GM23338 (cell line): ENCODE measurements around the gene VCL.

Experiments
- CREB1 ChIP-seq: fragments of 250-450 bp; sonication (Bioruptor Pico); IDR thresholded peaks from 2 replicates; pipeline ENCODE4 v1.5.0; 2020; ENCODE audit warnings: low read depth, mild to moderate bottlenecking, moderate library complexity
- CTCF ChIP-seq, 2 experiments: fragments of 200-600 bp in 1 of 2; sonication (generic) in 1 of 2; conservative IDR thresholded peaks; 2 replicates each; pipeline versions ENCODE4 v1.5.1 to v1.6.1; 2016 to 2017; ENCODE audit warnings: antibody characterized with exemption in 2 of 2, low read depth in 2 of 2, mild to moderate bottlenecking in 2 of 2, moderate library complexity in 1 of 2
- ETS1 ChIP-seq: IDR thresholded peaks from 2 replicates; pipeline ENCODE4 v1.6.1; 2016; ENCODE audit warnings: antibody characterized with exemption
- EZH2 ChIP-seq: fragments of 200-600 bp; sonication (generic); IDR thresholded peaks from one replicate; pipeline ENCODE4 v1.8.0; 2017; ENCODE audit warnings: antibody characterized with exemption, mild to moderate bottlenecking, low read depth; ENCODE audit not compliant: unreplicated experiment
- EZH2phosphoT487 ChIP-seq: fragments of 200-600 bp; sonication (generic); IDR thresholded peaks from one replicate; pipeline ENCODE4 v1.8.1; 2018; ENCODE audit warnings: antibody characterized with exemption; ENCODE audit not compliant: unreplicated experiment
- JUNB ChIP-seq: IDR thresholded peaks from one replicate; pipeline ENCODE4 v1.6.1; 2016; ENCODE audit warnings: antibody characterized with exemption; ENCODE audit not compliant: unreplicated experiment
- POLR2AphosphoS5 ChIP-seq: IDR thresholded peaks from 2 replicates; pipeline ENCODE4 v1.6.1; 2016; ENCODE audit warnings: antibody characterized with exemption, low read depth
- REST ChIP-seq: IDR thresholded peaks from one replicate; pipeline ENCODE4 v1.6.1; 2018; ENCODE audit warnings: antibody characterized with exemption; ENCODE audit not compliant: unreplicated experiment
- STAT1 ChIP-seq: IDR thresholded peaks from one replicate; pipeline ENCODE4 v1.6.1; 2016; ENCODE audit warnings: antibody characterized with exemption; ENCODE audit not compliant: unreplicated experiment
- ZNF114 ChIP-seq: fragments of 250-450 bp; sonication (Bioruptor Pico); IDR thresholded peaks from 2 replicates; pipeline ENCODE4 v1.5.0; 2020; ENCODE audit warnings: mild to moderate bottlenecking, moderate library complexity
- ZNF331 ChIP-seq: fragments of 250-450 bp; sonication (Bioruptor Pico); IDR thresholded peaks from 2 replicates; pipeline ENCODE4 v1.5.0; 2020; ENCODE audit warnings: low read depth, mild to moderate bottlenecking, moderate library complexity
- TF ChIP-seq, protein P1 (sequence below): fragments of 250-450 bp; sonication (Bioruptor Pico); IDR thresholded peaks from 2 replicates; pipeline ENCODE4 v1.5.0; 2020; ENCODE audit warnings: mild to moderate bottlenecking, moderate library complexity

DNA sequence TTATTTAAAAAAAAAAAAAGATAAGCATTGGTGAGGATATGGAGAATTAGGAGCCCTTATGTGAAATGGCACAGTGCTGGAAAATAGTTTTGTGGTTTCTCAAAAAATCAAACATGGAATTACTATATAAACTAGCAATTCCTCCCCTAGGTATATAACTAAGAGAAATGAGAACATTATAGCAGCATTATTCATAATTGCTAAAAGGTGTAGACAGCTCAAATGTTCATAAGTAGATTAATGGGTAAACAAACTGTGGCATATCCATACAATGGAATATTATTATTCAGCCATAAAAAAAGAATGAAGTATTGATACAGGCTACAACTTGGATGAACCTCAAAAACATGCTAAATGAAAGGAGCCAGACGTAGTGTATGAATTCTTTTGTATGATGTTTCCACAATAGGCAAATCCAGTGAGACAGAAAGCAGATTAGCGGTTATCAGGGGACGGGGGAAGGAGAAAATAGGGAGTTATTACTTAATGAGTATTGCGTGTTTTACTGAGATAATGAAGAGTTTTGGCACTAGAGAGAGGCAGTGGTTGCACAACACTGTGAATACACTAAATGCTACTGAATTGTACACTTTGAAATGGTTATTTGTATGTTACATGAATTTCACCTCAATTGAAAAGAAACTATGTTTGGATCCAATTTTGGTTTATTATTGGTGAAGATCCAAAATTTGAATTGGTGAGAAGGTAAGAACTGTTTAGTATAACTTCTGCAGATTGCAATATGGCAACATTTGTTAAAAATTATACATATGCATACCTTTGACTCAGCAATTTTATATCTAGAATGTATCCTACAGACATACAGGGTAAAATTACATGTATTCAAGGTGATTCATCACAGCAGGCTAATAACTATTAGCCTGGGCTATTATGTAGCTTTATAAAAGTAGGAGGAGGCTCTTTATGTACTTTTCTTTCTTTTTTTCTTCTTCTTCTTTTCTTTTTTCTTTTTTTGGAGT, 69.7 kb downstream of the VCL start:
- TF ChIP-seq REST (no peak), CTCF (conservative IDR thresholded peaks at IDR 0.05; ENCODE audit: low read depth in 2 of 2) (no peak), EZH2phosphoT487 (no peak), EZH2 (no peak), JUNB (no peak), ETS1 (no peak), POLR2AphosphoS5 (no peak), STAT1 (no peak), CREB1 (CRISPR knock-in tag) (no peak), ZNF331 (no peak), ZNF114 (no peak)
- TF ChIP-seq, protein P1, sequence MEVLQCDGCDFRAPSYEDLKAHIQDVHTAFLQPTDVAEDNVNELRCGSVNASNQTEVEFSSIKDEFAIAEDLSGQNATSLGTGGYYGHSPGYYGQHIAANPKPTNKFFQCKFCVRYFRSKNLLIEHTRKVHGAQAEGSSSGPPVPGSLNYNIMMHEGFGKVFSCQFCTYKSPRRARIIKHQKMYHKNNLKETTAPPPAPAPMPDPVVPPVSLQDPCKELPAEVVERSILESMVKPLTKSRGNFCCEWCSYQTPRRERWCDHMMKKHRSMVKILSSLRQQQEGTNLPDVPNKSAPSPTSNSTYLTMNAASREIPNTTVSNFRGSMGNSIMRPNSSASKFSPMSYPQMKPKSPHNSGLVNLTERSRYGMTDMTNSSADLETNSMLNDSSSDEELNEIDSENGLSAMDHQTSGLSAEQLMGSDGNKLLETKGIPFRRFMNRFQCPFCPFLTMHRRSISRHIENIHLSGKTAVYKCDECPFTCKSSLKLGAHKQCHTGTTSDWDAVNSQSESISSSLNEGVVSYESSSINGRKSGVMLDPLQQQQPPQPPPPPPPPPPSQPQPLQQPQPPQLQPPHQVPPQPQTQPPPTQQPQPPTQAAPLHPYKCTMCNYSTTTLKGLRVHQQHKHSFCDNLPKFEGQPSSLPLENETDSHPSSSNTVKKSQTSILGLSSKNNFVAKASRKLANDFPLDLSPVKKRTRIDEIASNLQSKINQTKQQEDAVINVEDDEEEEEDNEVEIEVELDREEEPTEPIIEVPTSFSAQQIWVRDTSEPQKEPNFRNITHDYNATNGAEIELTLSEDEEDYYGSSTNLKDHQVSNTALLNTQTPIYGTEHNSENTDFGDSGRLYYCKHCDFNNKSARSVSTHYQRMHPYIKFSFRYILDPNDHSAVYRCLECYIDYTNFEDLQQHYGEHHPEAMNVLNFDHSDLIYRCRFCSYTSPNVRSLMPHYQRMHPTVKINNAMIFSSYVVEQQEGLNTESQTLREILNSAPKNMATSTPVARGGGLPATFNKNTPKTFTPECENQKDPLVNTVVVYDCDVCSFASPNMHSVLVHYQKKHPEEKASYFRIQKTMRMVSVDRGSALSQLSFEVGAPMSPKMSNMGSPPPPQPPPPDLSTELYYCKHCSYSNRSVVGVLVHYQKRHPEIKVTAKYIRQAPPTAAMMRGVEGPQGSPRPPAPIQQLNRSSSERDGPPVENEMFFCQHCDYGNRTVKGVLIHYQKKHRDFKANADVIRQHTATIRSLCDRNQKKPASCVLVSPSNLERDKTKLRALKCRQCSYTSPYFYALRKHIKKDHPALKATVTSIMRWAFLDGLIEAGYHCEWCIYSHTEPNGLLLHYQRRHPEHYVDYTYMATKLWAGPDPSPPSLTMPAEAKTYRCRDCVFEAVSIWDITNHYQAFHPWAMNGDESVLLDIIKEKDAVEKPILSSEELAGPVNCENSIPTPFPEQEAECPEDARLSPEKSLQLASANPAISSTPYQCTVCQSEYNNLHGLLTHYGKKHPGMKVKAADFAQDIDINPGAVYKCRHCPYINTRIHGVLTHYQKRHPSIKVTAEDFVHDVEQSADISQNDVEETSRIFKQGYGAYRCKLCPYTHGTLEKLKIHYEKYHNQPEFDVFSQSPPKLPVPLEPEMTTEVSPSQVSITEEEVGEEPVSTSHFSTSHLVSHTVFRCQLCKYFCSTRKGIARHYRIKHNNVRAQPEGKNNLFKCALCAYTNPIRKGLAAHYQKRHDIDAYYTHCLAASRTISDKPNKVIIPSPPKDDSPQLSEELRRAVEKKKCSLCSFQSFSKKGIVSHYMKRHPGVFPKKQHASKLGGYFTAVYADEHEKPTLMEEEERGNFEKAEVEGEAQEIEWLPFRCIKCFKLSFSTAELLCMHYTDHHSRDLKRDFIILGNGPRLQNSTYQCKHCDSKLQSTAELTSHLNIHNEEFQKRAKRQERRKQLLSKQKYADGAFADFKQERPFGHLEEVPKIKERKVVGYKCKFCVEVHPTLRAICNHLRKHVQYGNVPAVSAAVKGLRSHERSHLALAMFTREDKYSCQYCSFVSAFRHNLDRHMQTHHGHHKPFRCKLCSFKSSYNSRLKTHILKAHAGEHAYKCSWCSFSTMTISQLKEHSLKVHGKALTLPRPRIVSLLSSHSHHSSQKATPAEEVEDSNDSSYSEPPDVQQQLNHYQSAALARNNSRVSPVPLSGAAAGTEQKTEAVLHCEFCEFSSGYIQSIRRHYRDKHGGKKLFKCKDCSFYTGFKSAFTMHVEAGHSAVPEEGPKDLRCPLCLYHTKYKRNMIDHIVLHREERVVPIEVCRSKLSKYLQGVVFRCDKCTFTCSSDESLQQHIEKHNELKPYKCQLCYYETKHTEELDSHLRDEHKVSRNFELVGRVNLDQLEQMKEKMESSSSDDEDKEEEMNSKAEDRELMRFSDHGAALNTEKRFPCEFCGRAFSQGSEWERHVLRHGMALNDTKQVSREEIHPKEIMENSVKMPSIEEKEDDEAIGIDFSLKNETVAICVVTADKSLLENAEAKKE (CRISPR knock-in tag), result no peak
